Gastroesophageal sphincter (tissue), 3 donors: Measurements from ENCODE around the gene CNOT6L.

Experiments used
- EP300 ChIP-seq: sonication (generic); formaldehyde crosslinking; IDR thresholded peaks from one replicate; pipeline ENCODE4 v1.6.1; 2017; ENCODE audit warnings: antibody characterized with exemption, mild to moderate bottlenecking
- POLR2A ChIP-seq, 2 donors: fragments of 450-650 bp; IDR thresholded peaks; one replicate each; pipeline ENCODE4 v1.6.1; 2017; ENCODE audit warnings: antibody characterized with exemption in 2 of 2, mild to moderate bottlenecking in 2 of 2, moderate library complexity in 1 of 2
- POLR2AphosphoS5 ChIP-seq: sonication (generic); formaldehyde crosslinking; IDR thresholded peaks from one replicate; pipeline ENCODE4 v1.6.1; 2017; ENCODE audit warnings: antibody characterized with exemption
- TF ChIP-seq, protein P1 (sequence below), 4 experiments: fragments of 200-600 bp in 2 of 4; fragments of 450-650 bp in 2 of 4; sonication (generic) in 1 of 4; IDR thresholded peaks; one replicate each; pipeline ENCODE4 v1.5.1; 2017 to 2019; ENCODE audit warnings: antibody characterized with exemption in 4 of 4, mild to moderate bottlenecking in 2 of 4, moderate library complexity in 2 of 4

- TF ChIP-seq, protein P1, sequence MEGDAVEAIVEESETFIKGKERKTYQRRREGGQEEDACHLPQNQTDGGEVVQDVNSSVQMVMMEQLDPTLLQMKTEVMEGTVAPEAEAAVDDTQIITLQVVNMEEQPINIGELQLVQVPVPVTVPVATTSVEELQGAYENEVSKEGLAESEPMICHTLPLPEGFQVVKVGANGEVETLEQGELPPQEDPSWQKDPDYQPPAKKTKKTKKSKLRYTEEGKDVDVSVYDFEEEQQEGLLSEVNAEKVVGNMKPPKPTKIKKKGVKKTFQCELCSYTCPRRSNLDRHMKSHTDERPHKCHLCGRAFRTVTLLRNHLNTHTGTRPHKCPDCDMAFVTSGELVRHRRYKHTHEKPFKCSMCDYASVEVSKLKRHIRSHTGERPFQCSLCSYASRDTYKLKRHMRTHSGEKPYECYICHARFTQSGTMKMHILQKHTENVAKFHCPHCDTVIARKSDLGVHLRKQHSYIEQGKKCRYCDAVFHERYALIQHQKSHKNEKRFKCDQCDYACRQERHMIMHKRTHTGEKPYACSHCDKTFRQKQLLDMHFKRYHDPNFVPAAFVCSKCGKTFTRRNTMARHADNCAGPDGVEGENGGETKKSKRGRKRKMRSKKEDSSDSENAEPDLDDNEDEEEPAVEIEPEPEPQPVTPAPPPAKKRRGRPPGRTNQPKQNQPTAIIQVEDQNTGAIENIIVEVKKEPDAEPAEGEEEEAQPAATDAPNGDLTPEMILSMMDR (IDR thresholded peaks at IDR 0.05): no peak
- TF ChIP-seq POLR2AphosphoS5: no peak
- TF ChIP-seq EP300: no peak
- no peak for TF ChIP-seq POLR2A (IDR thresholded peaks at IDR 0.05)
These were observed 35.4 kb upstream of the CNOT6L start for GRCh38 chr4:77854431-77855111.
